ENCODE results near the gene DACH1. TPM values are rescaled to one million over a fixed set of nuclear protein-coding genes. Genes with fewer than 3 reads are reported as not detected.
A peak's percentile ranks its signal among the peaks of the same experiment; 100 is the strongest.

Gene DACH1
- total RNA-seq, 8 experiments from 2014 or later = 0.20 to 74.1 (median 38.8) TPM

GRCh38 chr13:71876648-71877255 lies 9.7 kb upstream of the DACH1 start:
- H3K27ac ChIP-seq = no peak overlapping the region
- ATAC-seq (replicated peaks in 6 of 8) = peak in 1 of 8 experiments; percentile 18
- H3K4me1 ChIP-seq (replicated peaks in 1 of 2) = peaks cover 6 to 35% of the 10 kb centered on the region in 2 donors
- in situ Hi-C loops (cut with MboI; ENCODE audit: low pct_unique_long_range_greater_than_20kb in 2 of 9, low sequenced_read_pairs in 9 of 9, unreplicated experiment in 9 of 9) = loop anchor here in 1 of 9 experiments (25.0 kb wide), 1 partner anchor 564 kb away; no protein-coding TSS in a partner anchor
- 0 to 57% (median 32%) methylated on average over 1 to 2 of the region's 2 CpGs; no CpG with 5 or more reads in 4 of the 10 experiments for WGBS, 10 experiments
- no peak overlapping the region for H3K4me3 ChIP-seq

GRCh38 chr13:71875823-71876222 lies 8.8 kb upstream of the DACH1 start:
- no peak overlapping the region for H3K4me3 ChIP-seq
- 0 to 100% (median 95%) methylated on average over 2 to 5 of the region's 5 CpGs for WGBS, 10 experiments
- in situ Hi-C loops (cut with MboI; ENCODE audit: low pct_unique_long_range_greater_than_20kb in 2 of 9, low sequenced_read_pairs in 9 of 9, unreplicated experiment in 9 of 9) = loop anchor here in 1 of 9 experiments (25.0 kb wide), 1 partner anchor 564 kb away; no protein-coding TSS in a partner anchor
- peaks cover 13 to 45% of the 10 kb centered on the region in 2 donors for H3K4me1 ChIP-seq (replicated peaks in 1 of 2)
- ATAC-seq (replicated peaks in 6 of 8) = no peak
- no peak overlapping the region for H3K27ac ChIP-seq

- ATAC-seq (replicated peaks in 6 of 8) = no peak
- no peak overlapping the region for H3K4me3 ChIP-seq
- no peak overlapping the region for H3K27ac ChIP-seq
- H3K4me1 ChIP-seq (replicated peaks in 1 of 2) = peaks cover 16 to 55% of the 10 kb centered on the region in 2 donors
- WGBS, 10 experiments = 25 to 100% (median 83%) methylated on average over 2 of the region's 2 CpGs; no CpG with 5 or more reads in 3 of the 10 experiments
- in situ Hi-C loops (cut with MboI; ENCODE audit: low pct_unique_long_range_greater_than_20kb in 2 of 9, low sequenced_read_pairs in 9 of 9, unreplicated experiment in 9 of 9) = loop anchor here in 2 of 9 experiments (25.0 kb wide), 2 partner anchors 262 to 562 kb away; no protein-coding TSS in a partner anchor
Measured at GRCh38 chr13:71874458-71874857, 7.5 kb upstream of the DACH1 start.

GRCh38 chr13:71873418-71874247 lies 6.6 kb upstream of the DACH1 start:
- Histone ChIP-seq H3K27ac (no peak overlapping the region), H3K4me3 (no peak overlapping the region), H3K4me1 (replicated peaks in 1 of 2) (peaks cover 17 to 56% of the 10 kb centered on the region in 2 donors)
- ATAC-seq (replicated peaks in 6 of 8) = no peak
- in situ Hi-C loops (cut with MboI; ENCODE audit: low pct_unique_long_range_greater_than_20kb in 2 of 9, low sequenced_read_pairs in 9 of 9, unreplicated experiment in 9 of 9) = loop anchor here in 2 of 9 experiments (25.0 kb wide), 2 partner anchors 261 to 561 kb away; no protein-coding TSS in a partner anchor
- WGBS, 10 experiments = 5 to 81% (median 66%) methylated on average over 3 to 5 of the region's 5 CpGs

- in situ Hi-C loops (cut with MboI; ENCODE audit: low pct_unique_long_range_greater_than_20kb in 2 of 9, low sequenced_read_pairs in 9 of 9, unreplicated experiment in 9 of 9) = loop anchor here in 2 of 9 experiments (25.0 kb wide), 2 partner anchors 260 to 560 kb away; no protein-coding TSS in a partner anchor
- 0 to 89% (median 31%) methylated on average over 1 of the region's 1 CpG; no CpG with 5 or more reads in 4 of the 10 experiments for WGBS, 10 experiments
- Histone ChIP-seq H3K27ac (no peak overlapping the region), H3K4me1 (replicated peaks in 1 of 2) (peaks cover 14 to 62% of the 10 kb centered on the region in 2 donors), H3K4me3 (no peak overlapping the region)
- no peak for ATAC-seq (replicated peaks in 6 of 8)
Measured at GRCh38 chr13:71871844-71872243, 4.8 kb upstream of the DACH1 start.

- peak in 2 of 8 experiments; percentile 15 to 21 for ATAC-seq (replicated peaks in 6 of 8)
- in situ Hi-C loops (cut with MboI; ENCODE audit: low pct_unique_long_range_greater_than_20kb in 2 of 9, low sequenced_read_pairs in 9 of 9, unreplicated experiment in 9 of 9) = loop anchor here in 2 of 9 experiments (25.0 kb wide), 2 partner anchors 259 to 559 kb away; no protein-coding TSS in a partner anchor
- Histone ChIP-seq H3K4me3 (no peak overlapping the region), H3K4me1 (replicated peaks in 1 of 2) (peaks cover 14 to 62% of the 10 kb centered on the region in 2 donors), H3K27ac (no peak overlapping the region)
- 0 to 75% (median 50%) methylated on average over 2 to 3 of the region's 3 CpGs; no CpG with 5 or more reads in 1 of the 10 experiments for WGBS, 10 experiments
Measured at GRCh38 chr13:71871176-71871754, 4.3 kb upstream of the DACH1 start.

- in situ Hi-C loops (cut with MboI; ENCODE audit: low pct_unique_long_range_greater_than_20kb in 2 of 9, low sequenced_read_pairs in 9 of 9, unreplicated experiment in 9 of 9) = loop anchor here in 2 of 9 experiments (25.0 kb wide), 2 partner anchors 258 to 558 kb away; no protein-coding TSS in a partner anchor
- Histone ChIP-seq H3K4me3 (peak overlapping the region; percentile 16 to 25 (median 18)), H3K27ac (no peak overlapping the region), H3K4me1 (replicated peaks in 1 of 2) (peaks cover 14 to 62% of the 10 kb centered on the region in 2 donors)
- WGBS, 10 experiments = 0 to 40% (median 15%) methylated on average over 1 to 4 of the region's 8 CpGs; no CpG with 5 or more reads in 2 of the 10 experiments
- ATAC-seq (replicated peaks in 6 of 8) = no peak
Measured at GRCh38 chr13:71870100-71870499, 3.1 kb upstream of the DACH1 start.

GRCh38 chr13:71869274-71869673 lies 2.3 kb upstream of the DACH1 start:
- H3K4me1 ChIP-seq (replicated peaks in 1 of 2) = peaks cover 14 to 57% of the 10 kb centered on the region in 2 donors
- WGBS, 10 experiments = 25 to 81% (median 58%) methylated on average over 2 to 5 of the region's 5 CpGs; no CpG with 5 or more reads in 1 of the 10 experiments
- in situ Hi-C loops (cut with MboI; ENCODE audit: low pct_unique_long_range_greater_than_20kb in 2 of 9, low sequenced_read_pairs in 9 of 9, unreplicated experiment in 9 of 9) = loop anchor here in 2 of 9 experiments (25.0 kb wide), 2 partner anchors 257 to 557 kb away; no protein-coding TSS in a partner anchor
- H3K27ac ChIP-seq = no peak overlapping the region
- no peak for ATAC-seq (replicated peaks in 6 of 8)
- H3K4me3 ChIP-seq = peak overlapping the region in 4 of 5 donors; percentile 6 to 25 (median 11)

- 10% methylated on average over 14 of the region's 77 CpGs; no CpG with 5 or more reads in 9 of the 10 experiments for WGBS, 10 experiments
Measured at GRCh38 chr13:71866335-71867130, 471 bp downstream of the DACH1 start.

GRCh38 chr13:71865874-71866334 lies 1.1 kb downstream of the DACH1 start:
- H3K4me3 ChIP-seq = peak overlapping the region; percentile 86 to 100 (median 92)
- H3K27ac ChIP-seq = peak overlapping the region; percentile 86 to 96
- peaks cover 7 to 29% of the 10 kb centered on the region in 2 donors for H3K4me1 ChIP-seq (replicated peaks in 1 of 2)
- WGBS, 10 experiments = 0% methylated on average over 5 of the region's 21 CpGs; no CpG with 5 or more reads in 9 of the 10 experiments
- in situ Hi-C loops (cut with MboI; ENCODE audit: low pct_unique_long_range_greater_than_20kb in 2 of 9, low sequenced_read_pairs in 9 of 9, unreplicated experiment in 9 of 9) = loop anchor here in 2 of 9 experiments (25.0 kb wide), 2 partner anchors 254 to 554 kb away; no protein-coding TSS in a partner anchor
- ATAC-seq (replicated peaks in 6 of 8) = peak in 6 of 8 experiments; percentile 4 to 38 (median 18)

More at GRCh38 chr13:71866335-71867130, 471 bp downstream of the DACH1 start:
- ATAC-seq (replicated peaks in 6 of 8) = peak in 6 of 8 experiments; percentile 9 to 26 (median 21)
- peaks cover 13 to 33% of the 10 kb centered on the region in 2 donors for H3K4me1 ChIP-seq (replicated peaks in 1 of 2)
- peak overlapping the region; percentile 86 to 96 for H3K27ac ChIP-seq
- in situ Hi-C loops (cut with MboI; ENCODE audit: low pct_unique_long_range_greater_than_20kb in 2 of 9, low sequenced_read_pairs in 9 of 9, unreplicated experiment in 9 of 9) = loop anchor here in 2 of 9 experiments (25.0 kb wide), 2 partner anchors 254 to 554 kb away; no protein-coding TSS in a partner anchor
- peak overlapping the region; percentile 86 to 100 (median 92) for H3K4me3 ChIP-seq
